NCI-H187 treated with DMSO at 0.1 percent for 48 hours (cell line): ENCODE measurements around the gene MCEMP1.

ENCODE experiments used
- DNase-seq: peaks from one replicate; lab custom pipeline; 2025; lab: John Stamatoyannopoulos, UW

MCEMP1 gene

GRCh38 chr19:7698583-7698982 is 21.7 kb downstream of the MCEMP1 start:
- no peak for DNase-seq

- DNase-seq: no peak
Observed at GRCh38 chr19:7699003-7699402, 22.1 kb downstream of the MCEMP1 start.

GRCh38 chr19:7699417-7700401 is 22.8 kb downstream of the MCEMP1 start:
- DNase-seq: no peak

- DNase-seq: no peak
Observed at GRCh38 chr19:7701049-7701653, 24.3 kb downstream of the MCEMP1 start.

- DNase-seq: no peak
Observed at GRCh38 chr19:7701654-7702457, 25.0 kb downstream of the MCEMP1 start, which contains the start of gene FCER2. Gene FCER2 (minus strand): TSS chr19:7702131. CDS start chr19:7699760, 2,371 bp downstream.

- no peak for DNase-seq
Observed at GRCh38 chr19:7703332-7703731, 26.4 kb downstream of the MCEMP1 start.

- no peak for DNase-seq
Observed at GRCh38 chr19:7704280-7705060, 27.6 kb downstream of the MCEMP1 start.

GRCh38 chr19:7705387-7706187 is 28.7 kb downstream of the MCEMP1 start:
- DNase-seq: no peak

GRCh38 chr19:7706188-7706954 is 29.5 kb downstream of the MCEMP1 start:
- DNase-seq: no peak

- no peak for DNase-seq
Observed at GRCh38 chr19:7706955-7707456, 30.1 kb downstream of the MCEMP1 start.

GRCh38 chr19:7709932-7710460 is 33.1 kb downstream of the MCEMP1 start:
- DNase-seq: no peak

- no peak for DNase-seq
Observed at GRCh38 chr19:7710616-7711015, 33.7 kb downstream of the MCEMP1 start.

- DNase-seq: no peak
Observed at GRCh38 chr19:7715671-7716070, 38.8 kb downstream of the MCEMP1 start.

GRCh38 chr19:7716762-7717161 is 39.9 kb downstream of the MCEMP1 start:
- DNase-seq: no peak

- DNase-seq: no peak
Observed at GRCh38 chr19:7718668-7719067, 41.8 kb downstream of the MCEMP1 start.

GRCh38 chr19:7720351-7720750 is 43.5 kb downstream of the MCEMP1 start:
- no peak for DNase-seq

- no peak for DNase-seq
Observed at GRCh38 chr19:7722231-7722651, 45.4 kb downstream of the MCEMP1 start.

GRCh38 chr19:7725791-7726190 is 48.9 kb downstream of the MCEMP1 start:
- no peak for DNase-seq

- DNase-seq: no peak
Observed at GRCh38 chr19:7729211-7729610, 52.3 kb downstream of the MCEMP1 start.
